AG10803 (cell line): ENCODE results near the gene GNG12.

Source experiments
- DNase-seq: peaks from one replicate; pipeline ENCODE4 v3.0.0; 2010; ENCODE audit warnings: low read depth
- H3K4me3 ChIP-seq: 2 replicates; pipeline ENCODE4 v1.5.1; 2011; ENCODE audit warnings: mild to moderate bottlenecking, low read length, control low read depth
- CTCF ChIP-seq: conservative IDR thresholded peaks from 2 replicates; pipeline ENCODE4 v1.5.1; 2011; ENCODE audit warnings: mild to moderate bottlenecking, low read length, control low read depth, inconsistent platforms

The GNG12 gene

GRCh38 chr1:67816506-67816905 lies 16.8 kb downstream of the GNG12 start:
- no peak for DNase-seq
- H3K4me3 ChIP-seq: no peak overlapping the region
- no peak for TF ChIP-seq CTCF

- no peak for DNase-seq
- no peak for TF ChIP-seq CTCF
- no peak overlapping the region for H3K4me3 ChIP-seq
Observed at GRCh38 chr1:67816095-67816475, 17.2 kb downstream of the GNG12 start.

- no peak for TF ChIP-seq CTCF
- DNase-seq: no peak
Observed at GRCh38 chr1:67815303-67816094, 17.8 kb downstream of the GNG12 start.

GRCh38 chr1:67814121-67814772 lies 19.0 kb downstream of the GNG12 start:
- no peak for TF ChIP-seq CTCF
- peak; percentile 79 for DNase-seq
- no peak overlapping the region for H3K4me3 ChIP-seq

More at GRCh38 chr1:67815303-67816094, 17.8 kb downstream of the GNG12 start:
- no peak overlapping the region for H3K4me3 ChIP-seq

- TF ChIP-seq CTCF: no peak
- DNase-seq: no peak
- no peak overlapping the region for H3K4me3 ChIP-seq
Observed at GRCh38 chr1:67812226-67812625, 21.0 kb downstream of the GNG12 start.

- no peak for DNase-seq
- no peak overlapping the region for H3K4me3 ChIP-seq
- TF ChIP-seq CTCF: no peak
Observed at GRCh38 chr1:67811781-67812180, 21.5 kb downstream of the GNG12 start.

- no peak for TF ChIP-seq CTCF
- DNase-seq: no peak
- H3K4me3 ChIP-seq: no peak overlapping the region
Observed at GRCh38 chr1:67809887-67810286, 23.4 kb downstream of the GNG12 start.
